ENCODE data around the gene FILIP1L. TPM values are rescaled to one million over a fixed set of nuclear protein-coding genes. Genes with fewer than 3 reads are reported as not detected.
"Not testable (repeated sequence)": the region's sequence is repeated elsewhere in the genome, so short reads cannot be mapped to it uniquely, and the experiment has no call there.

FILIP1L gene
- total and polyA plus RNA-seq, 2 of the 13 experiments (the other 11 are each of a cell fraction or from before 2014, with no cell fraction given): 8.1 to 187 TPM

DNA sequence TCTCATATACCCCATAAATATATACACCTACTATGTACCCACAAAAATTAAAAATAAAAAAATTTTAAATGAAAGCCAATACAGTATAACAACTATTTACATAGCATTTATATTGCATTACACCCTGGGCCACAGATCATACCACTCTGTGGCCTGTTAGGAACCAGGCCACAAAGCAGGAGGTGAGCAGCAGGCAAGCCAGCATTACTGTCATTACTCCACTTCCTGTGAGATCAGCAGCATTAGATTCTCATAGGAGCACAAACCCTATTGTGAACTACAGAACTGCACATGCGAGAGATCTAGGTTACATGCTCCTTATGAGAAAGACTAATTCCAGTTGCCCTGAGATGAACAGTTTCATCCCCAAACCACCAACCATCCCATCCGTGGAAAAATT is 17.4 kb downstream of the FILIP1L start (continued):
- TF ChIP-seq, protein P1, sequence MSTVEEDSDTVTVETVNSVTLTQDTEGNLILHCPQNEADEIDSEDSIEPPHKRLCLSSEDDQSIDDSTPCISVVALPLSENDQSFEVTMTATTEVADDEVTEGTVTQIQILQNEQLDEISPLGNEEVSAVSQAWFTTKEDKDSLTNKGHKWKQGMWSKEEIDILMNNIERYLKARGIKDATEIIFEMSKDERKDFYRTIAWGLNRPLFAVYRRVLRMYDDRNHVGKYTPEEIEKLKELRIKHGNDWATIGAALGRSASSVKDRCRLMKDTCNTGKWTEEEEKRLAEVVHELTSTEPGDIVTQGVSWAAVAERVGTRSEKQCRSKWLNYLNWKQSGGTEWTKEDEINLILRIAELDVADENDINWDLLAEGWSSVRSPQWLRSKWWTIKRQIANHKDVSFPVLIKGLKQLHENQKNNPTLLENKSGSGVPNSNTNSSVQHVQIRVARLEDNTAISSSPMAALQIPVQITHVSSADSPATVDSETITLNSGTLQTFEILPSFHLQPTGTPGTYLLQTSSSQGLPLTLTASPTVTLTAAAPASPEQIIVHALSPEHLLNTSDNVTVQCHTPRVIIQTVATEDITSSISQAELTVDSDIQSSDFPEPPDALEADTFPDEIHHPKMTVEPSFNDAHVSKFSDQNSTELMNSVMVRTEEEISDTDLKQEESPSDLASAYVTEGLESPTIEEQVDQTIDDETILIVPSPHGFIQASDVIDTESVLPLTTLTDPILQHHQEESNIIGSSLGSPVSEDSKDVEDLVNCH (CRISPR knock-in tag; IDR thresholded peaks at IDR 0.05): no peak
- TF ChIP-seq FOXM1 (CRISPR knock-in tag; IDR thresholded peaks at IDR 0.05) (no peak), ZFX (CRISPR knock-in tag; IDR thresholded peaks at IDR 0.05; ENCODE audit: low read depth) (no peak)
- TF ChIP-seq, protein P2, sequence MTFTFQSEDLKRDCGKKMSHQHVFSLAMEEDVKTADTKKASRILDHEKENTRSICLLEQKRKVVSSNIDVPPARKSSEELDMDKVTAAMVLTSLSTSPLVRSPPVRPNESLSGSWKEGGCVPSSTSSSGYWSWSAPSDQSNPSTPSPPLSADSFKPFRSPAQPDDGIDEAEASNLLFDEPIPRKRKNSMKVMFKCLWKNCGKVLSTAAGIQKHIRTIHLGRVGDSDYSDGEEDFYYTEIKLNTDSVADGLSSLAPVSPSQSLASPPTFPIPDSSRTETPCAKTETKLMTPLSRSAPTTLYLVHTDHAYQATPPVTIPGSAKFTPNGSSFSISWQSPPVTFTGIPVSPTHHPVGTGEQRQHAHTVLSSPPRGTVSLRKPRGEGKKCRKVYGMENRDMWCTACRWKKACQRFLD (CRISPR knock-in tag; IDR thresholded peaks at IDR 0.05; ENCODE audit: borderline replicate concordance): no peak
- TF ChIP-seq, protein P3, sequence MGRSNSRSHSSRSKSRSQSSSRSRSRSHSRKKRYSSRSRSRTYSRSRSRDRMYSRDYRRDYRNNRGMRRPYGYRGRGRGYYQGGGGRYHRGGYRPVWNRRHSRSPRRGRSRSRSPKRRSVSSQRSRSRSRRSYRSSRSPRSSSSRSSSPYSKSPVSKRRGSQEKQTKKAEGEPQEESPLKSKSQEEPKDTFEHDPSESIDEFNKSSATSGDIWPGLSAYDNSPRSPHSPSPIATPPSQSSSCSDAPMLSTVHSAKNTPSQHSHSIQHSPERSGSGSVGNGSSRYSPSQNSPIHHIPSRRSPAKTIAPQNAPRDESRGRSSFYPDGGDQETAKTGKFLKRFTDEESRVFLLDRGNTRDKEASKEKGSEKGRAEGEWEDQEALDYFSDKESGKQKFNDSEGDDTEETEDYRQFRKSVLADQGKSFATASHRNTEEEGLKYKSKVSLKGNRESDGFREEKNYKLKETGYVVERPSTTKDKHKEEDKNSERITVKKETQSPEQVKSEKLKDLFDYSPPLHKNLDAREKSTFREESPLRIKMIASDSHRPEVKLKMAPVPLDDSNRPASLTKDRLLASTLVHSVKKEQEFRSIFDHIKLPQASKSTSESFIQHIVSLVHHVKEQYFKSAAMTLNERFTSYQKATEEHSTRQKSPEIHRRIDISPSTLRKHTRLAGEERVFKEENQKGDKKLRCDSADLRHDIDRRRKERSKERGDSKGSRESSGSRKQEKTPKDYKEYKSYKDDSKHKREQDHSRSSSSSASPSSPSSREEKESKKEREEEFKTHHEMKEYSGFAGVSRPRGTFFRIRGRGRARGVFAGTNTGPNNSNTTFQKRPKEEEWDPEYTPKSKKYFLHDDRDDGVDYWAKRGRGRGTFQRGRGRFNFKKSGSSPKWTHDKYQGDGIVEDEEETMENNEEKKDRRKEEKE (IDR thresholded peaks at IDR 0.05): no peak

DNA sequence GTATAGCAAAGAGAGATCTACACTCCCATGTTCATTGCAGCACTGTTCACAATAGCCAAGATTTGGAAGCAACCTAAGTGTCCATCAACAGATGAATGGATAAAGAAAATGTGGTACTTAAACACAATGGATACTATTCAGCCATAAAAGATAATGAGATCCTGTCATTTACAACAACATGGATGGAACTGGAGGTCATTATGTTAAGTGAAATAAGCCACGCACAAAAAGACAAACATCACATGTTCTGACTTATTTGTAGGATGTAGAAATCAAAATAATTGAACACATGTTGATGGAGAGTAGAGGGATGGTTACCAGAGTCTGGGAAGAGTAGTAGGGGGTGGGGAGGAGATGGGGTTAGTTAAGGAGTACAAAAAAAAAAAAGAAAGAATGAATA is 18.0 kb downstream of the FILIP1L start:
- H3K4me2 ChIP-seq (ENCODE audit: low read depth, low read length); H3K27ac ChIP-seq (ENCODE audit: extremely low read length, insufficient read depth, low read length); BruUV-seq (replicated peaks); H2AFZ ChIP-seq (ENCODE audit: low read length); H3K36me3 ChIP-seq (replicated peaks in 1 of 2; ENCODE audit: control insufficient read depth in 1 of 2, insufficient read depth in 2 of 2, low read length in 2 of 2); H3K4me3 ChIP-seq (replicated peaks in 1 of 3; ENCODE audit: insufficient read depth in 1 of 3, low read depth in 2 of 3, low read length in 3 of 3); ATAC-seq; CTCF ChIA-PET (ENCODE audit: low intra/inter-chr PET ratio, low total read pairs); H3K9ac ChIP-seq (ENCODE audit: insufficient read depth, low read depth, low read length); in situ Hi-C loops (cut with HindIII; ENCODE audit: extremely low pct_ligation_motif_present, low pct_unique_long_range_greater_than_20kb); FAIRE-seq; POLR2A ChIA-PET; DNase-seq (ENCODE audit: low spot score); H3K79me2 ChIP-seq (ENCODE audit: insufficient read depth, low read length); H3K9me3 ChIP-seq (ENCODE audit: low read length); intact Hi-C loops (cut with micrococcal nuclease; ENCODE audit: unreplicated experiment); H4K20me1 ChIP-seq (ENCODE audit: insufficient read depth, low read length); H3K27me3 ChIP-seq (ENCODE audit: control insufficient read depth in 1 of 2, insufficient read depth in 2 of 2, low read length in 2 of 2): not testable (repeated sequence)
- 97% methylated on average over 1 of the region's 1 CpG for WGBS (ENCODE audit: low lambda C conversion rate)
- H3K4me1 ChIP-seq (ENCODE audit: insufficient read depth, low read length): peaks cover 46% of the 10 kb centered on the region

Measured in HepG2 (cell line).